ENCODE results near the gene RCE1. TPM values are rescaled to one million over a fixed set of nuclear protein-coding genes. Genes with fewer than 3 reads are reported as not detected.

Gene RCE1
- total RNA-seq, 1 donor, result 18.1 TPM

DNA sequence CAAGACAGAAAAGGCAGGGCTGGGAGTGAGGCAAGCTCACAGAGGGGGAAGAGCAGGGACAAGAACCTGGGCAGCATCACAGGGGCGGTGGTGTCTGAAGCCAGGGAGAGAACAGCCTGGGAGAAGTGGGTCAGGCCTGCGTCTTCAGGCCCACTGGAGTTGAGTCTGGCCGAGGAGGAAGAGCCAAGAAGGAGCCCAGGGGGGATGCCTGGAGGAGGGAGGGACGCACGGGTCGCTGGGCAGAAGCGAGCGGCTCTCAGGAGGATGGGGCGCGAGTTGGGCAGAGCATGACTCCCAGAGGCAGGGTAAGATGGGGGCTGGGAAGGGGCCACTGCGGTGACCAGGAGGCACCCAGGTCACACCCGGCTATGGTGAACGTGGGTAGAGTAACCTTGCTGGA is 32.1 kb downstream of the RCE1 start:
- Histone ChIP-seq H3K79me2 (ENCODE audit: insufficient read depth, low read length) (no peaks in the 10 kb centered on the region), H3K27ac (ENCODE audit: low read depth, low read length) (no peak overlapping the region), H2AFZ (ENCODE audit: low read length) (no peak overlapping the region), H3K9me3 (ENCODE audit: low read depth, low read length) (no peaks in the 10 kb centered on the region), H3K4me3 (ENCODE audit: insufficient read depth, low read length) (no peak overlapping the region), H3K4me2 (ENCODE audit: insufficient read depth, low read length) (no peak overlapping the region), H3K36me3 (ENCODE audit: insufficient read depth, low read length) (no peaks in the 10 kb centered on the region), H3K4me1 (ENCODE audit: insufficient read depth, low read length) (peaks cover 10% of the 10 kb centered on the region), H4K20me1 (ENCODE audit: insufficient read depth, low read length) (peaks cover 11% of the 10 kb centered on the region), H3K27me3 (ENCODE audit: insufficient read depth, low read length) (no peaks in the 10 kb centered on the region)
- DNase-seq (ENCODE audit: insufficient read length, low spot score, missing footprints), result peak; percentile 45
- TF ChIP-seq, protein P1, sequence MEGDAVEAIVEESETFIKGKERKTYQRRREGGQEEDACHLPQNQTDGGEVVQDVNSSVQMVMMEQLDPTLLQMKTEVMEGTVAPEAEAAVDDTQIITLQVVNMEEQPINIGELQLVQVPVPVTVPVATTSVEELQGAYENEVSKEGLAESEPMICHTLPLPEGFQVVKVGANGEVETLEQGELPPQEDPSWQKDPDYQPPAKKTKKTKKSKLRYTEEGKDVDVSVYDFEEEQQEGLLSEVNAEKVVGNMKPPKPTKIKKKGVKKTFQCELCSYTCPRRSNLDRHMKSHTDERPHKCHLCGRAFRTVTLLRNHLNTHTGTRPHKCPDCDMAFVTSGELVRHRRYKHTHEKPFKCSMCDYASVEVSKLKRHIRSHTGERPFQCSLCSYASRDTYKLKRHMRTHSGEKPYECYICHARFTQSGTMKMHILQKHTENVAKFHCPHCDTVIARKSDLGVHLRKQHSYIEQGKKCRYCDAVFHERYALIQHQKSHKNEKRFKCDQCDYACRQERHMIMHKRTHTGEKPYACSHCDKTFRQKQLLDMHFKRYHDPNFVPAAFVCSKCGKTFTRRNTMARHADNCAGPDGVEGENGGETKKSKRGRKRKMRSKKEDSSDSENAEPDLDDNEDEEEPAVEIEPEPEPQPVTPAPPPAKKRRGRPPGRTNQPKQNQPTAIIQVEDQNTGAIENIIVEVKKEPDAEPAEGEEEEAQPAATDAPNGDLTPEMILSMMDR (IDR thresholded peaks at IDR 0.05; ENCODE audit: extremely low read depth, low read depth, low read length), result no peak

DNA sequence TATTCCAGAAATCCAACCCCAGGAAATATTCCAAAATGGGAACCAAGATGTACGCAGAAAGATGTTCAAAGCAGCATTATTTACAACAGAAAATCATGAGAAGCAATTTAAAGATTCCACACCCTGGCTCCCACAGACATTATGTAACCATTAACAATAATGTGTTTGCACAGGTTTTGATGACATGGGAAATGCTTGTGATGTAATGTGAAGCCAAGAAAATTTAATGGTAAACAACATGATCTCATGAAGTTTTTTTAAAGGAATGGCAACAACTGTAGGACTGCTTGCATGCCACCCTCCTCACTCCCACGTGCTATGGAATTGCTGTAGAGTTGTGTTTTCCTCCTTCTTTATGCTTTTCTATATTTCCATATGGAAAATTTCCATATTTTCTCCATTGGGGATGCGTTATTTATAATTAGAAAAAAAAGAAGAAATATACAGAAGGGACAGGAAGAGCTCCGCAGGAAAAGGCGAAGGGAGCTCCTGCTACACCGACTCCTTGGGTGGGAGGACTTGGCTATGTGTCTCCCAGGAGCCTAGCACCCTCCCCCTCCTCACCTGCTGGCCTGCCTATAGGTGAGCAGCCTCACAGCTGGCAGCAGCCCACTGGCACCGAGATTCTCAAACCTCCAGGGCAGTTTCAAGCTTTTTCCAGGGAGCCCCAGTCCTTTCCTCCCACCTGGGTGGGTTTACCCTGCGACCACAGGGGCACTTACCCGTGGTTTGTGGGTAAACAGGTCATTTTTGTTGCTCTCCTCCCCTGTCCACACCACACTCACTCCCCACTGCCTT is 34.5 kb downstream of the RCE1 start:
- no peaks in the 10 kb centered on the region for H3K27me3 ChIP-seq (ENCODE audit: insufficient read depth, low read length)
- DNase-seq (ENCODE audit: insufficient read length, low spot score, missing footprints), result no peak
- H4K20me1 ChIP-seq (ENCODE audit: insufficient read depth, low read length), result peaks cover 19% of the 10 kb centered on the region
- no peaks in the 10 kb centered on the region for H3K9me3 ChIP-seq (ENCODE audit: low read depth, low read length)
- H2AFZ ChIP-seq (ENCODE audit: low read length), result no peak overlapping the region
- no peaks in the 10 kb centered on the region for H3K36me3 ChIP-seq (ENCODE audit: insufficient read depth, low read length)
- TF ChIP-seq, protein P1 (IDR thresholded peaks at IDR 0.05; ENCODE audit: extremely low read depth, low read depth, low read length), result no peak
- H3K4me2 ChIP-seq (ENCODE audit: insufficient read depth, low read length), result no peak overlapping the region
- peaks cover 2% of the 10 kb centered on the region for H3K79me2 ChIP-seq (ENCODE audit: insufficient read depth, low read length)
- H3K4me3 ChIP-seq (ENCODE audit: insufficient read depth, low read length), result no peak overlapping the region
- peaks cover 10% of the 10 kb centered on the region for H3K4me1 ChIP-seq (ENCODE audit: insufficient read depth, low read length)
- no peak overlapping the region for H3K27ac ChIP-seq (ENCODE audit: low read depth, low read length)

DNA sequence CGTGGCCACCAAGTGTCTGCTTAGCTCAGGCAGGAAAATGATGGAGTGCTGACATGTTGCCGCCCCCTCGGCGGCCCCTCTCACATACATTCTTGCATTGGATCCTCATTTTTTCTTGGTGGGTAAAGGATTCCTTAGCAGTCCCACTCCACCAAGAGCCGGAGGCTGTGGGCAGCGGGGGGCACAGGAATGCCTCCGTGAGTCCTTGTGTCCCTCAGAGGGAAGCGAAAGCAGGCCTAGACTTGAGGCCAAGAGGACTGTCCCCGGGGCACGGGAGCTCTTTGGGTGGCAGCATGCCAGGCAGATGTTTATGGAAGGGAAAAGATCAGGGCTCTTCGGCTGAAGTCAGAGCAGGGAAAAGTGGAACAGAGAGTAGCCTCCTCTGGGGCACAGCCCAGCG is 35.2 kb downstream of the RCE1 start:
- peak overlapping the region; percentile 22 for H2AFZ ChIP-seq (ENCODE audit: low read length)
- H3K36me3 ChIP-seq (ENCODE audit: insufficient read depth, low read length), result no peaks in the 10 kb centered on the region
- H3K4me2 ChIP-seq (ENCODE audit: insufficient read depth, low read length), result peak overlapping the region; percentile 36
- no peak for DNase-seq (ENCODE audit: insufficient read length, low spot score, missing footprints)
- H3K79me2 ChIP-seq (ENCODE audit: insufficient read depth, low read length), result peaks cover 2% of the 10 kb centered on the region
- no peak overlapping the region for H3K27ac ChIP-seq (ENCODE audit: low read depth, low read length)
- no peak overlapping the region for H3K4me3 ChIP-seq (ENCODE audit: insufficient read depth, low read length)
- no peaks in the 10 kb centered on the region for H3K9me3 ChIP-seq (ENCODE audit: low read depth, low read length)
- H3K27me3 ChIP-seq (ENCODE audit: insufficient read depth, low read length), result no peaks in the 10 kb centered on the region
- TF ChIP-seq, protein P1 (IDR thresholded peaks at IDR 0.05; ENCODE audit: extremely low read depth, low read depth, low read length), result no peak
- H3K4me1 ChIP-seq (ENCODE audit: insufficient read depth, low read length), result peaks cover 17% of the 10 kb centered on the region
- H4K20me1 ChIP-seq (ENCODE audit: insufficient read depth, low read length), result peaks cover 19% of the 10 kb centered on the region

DNA sequence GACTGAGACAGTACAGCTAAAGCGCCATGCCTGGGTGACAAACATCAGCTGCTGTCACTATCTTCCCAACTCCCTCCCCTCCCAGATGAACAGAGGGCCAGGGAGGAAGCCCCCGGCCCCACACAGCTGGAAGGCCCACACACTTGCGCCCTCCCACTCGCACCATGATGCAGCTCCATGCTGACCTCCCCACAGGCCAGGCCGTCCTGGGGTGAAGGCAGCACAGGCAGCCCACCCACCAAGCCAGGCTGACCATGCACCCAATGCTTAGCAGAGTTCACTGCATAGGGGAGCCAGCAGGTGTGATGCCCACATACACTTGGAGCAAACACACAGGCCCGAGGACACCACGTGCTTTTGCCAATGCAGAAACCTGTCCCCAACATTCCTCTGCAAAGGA is 35.8 kb downstream of the RCE1 start:
- peaks cover 2% of the 10 kb centered on the region for H3K79me2 ChIP-seq (ENCODE audit: insufficient read depth, low read length)
- H3K27ac ChIP-seq (ENCODE audit: low read depth, low read length), result no peak overlapping the region
- no peak overlapping the region for H3K4me2 ChIP-seq (ENCODE audit: insufficient read depth, low read length)
- peaks cover 20% of the 10 kb centered on the region for H3K4me1 ChIP-seq (ENCODE audit: insufficient read depth, low read length)
- peaks cover 19% of the 10 kb centered on the region for H4K20me1 ChIP-seq (ENCODE audit: insufficient read depth, low read length)
- no peaks in the 10 kb centered on the region for H3K36me3 ChIP-seq (ENCODE audit: insufficient read depth, low read length)
- H3K4me3 ChIP-seq (ENCODE audit: insufficient read depth, low read length), result no peak overlapping the region
- H3K27me3 ChIP-seq (ENCODE audit: insufficient read depth, low read length), result no peaks in the 10 kb centered on the region
- DNase-seq (ENCODE audit: insufficient read length, low spot score, missing footprints), result no peak
- no peaks in the 10 kb centered on the region for H3K9me3 ChIP-seq (ENCODE audit: low read depth, low read length)
- no peak overlapping the region for H2AFZ ChIP-seq (ENCODE audit: low read length)
- TF ChIP-seq, protein P1 (IDR thresholded peaks at IDR 0.05; ENCODE audit: extremely low read depth, low read depth, low read length), result no peak
